ENCODE results near the gene RNF217.
"Not testable (repeated sequence)": the region's sequence is repeated elsewhere in the genome, so short reads cannot be mapped to it uniquely, and the experiment has no call there.

GRCh38 chr6:125036486-125036885 lies 74.2 kb downstream of the RNF217 start:
- not testable (repeated sequence) for TF ChIP-seq EZH2 (IDR thresholded peaks at IDR 0.05); POLR2AphosphoS5 (IDR thresholded peaks at IDR 0.05; ENCODE audit: borderline replicate concordance, low read depth, low read length)

Data from SK-N-MC (cell line).